ENCODE results near the gene TMEM45B. TPM values are rescaled to one million over a fixed set of nuclear protein-coding genes. Genes with fewer than 3 reads are reported as not detected.
A peak's percentile ranks its signal among the peaks of the same experiment; 100 is the strongest.

Gene TMEM45B
- total and polyA plus RNA-seq, 2 of the 13 experiments (the other 11 are each of a cell fraction or from before 2014, with no cell fraction given), result 29.1 to 181 TPM

DNA sequence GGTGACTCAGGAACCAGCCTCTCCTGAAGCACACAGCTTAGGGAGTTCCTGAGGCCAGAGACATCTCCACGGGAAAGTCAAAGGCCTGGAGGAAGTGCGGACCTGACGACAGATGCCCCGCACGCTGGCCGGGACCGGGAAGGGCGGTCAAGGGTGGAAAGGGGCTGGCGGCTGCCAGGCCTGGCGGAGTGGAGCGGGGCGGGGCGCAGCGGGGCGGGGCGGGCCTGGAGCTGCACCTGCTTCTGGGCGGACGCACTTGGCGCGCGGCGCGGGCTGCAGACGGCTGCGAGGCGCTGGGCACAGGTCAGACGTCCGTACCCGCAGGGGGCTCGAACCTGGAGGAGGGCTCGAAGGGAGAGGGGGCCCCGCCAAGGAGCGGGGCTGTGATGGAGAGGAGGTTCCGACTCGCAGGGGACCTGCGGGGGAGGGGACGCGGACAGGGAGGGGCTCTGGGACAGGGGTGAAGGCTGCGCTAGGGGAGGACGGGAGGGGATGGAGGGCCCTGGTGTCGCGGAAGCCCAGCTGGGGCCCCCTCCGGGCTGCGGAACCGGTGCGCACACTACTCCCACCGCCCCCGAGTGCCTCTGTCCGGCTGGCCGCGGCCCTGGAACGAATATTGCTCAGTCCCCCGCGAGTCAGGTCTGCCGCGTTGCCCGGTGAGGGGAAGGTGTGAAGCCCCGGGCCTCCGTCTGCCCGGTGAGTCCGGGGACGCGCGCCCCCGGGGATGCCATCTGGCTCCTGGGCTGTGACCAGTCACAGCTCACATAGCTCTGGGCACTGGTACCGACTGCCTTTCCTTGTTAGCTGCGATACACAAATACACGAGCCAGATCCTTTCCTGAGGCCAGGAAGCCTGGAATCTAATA lies at the start of gene TMEM45B (continued):
- TF ChIP-seq, protein P1, sequence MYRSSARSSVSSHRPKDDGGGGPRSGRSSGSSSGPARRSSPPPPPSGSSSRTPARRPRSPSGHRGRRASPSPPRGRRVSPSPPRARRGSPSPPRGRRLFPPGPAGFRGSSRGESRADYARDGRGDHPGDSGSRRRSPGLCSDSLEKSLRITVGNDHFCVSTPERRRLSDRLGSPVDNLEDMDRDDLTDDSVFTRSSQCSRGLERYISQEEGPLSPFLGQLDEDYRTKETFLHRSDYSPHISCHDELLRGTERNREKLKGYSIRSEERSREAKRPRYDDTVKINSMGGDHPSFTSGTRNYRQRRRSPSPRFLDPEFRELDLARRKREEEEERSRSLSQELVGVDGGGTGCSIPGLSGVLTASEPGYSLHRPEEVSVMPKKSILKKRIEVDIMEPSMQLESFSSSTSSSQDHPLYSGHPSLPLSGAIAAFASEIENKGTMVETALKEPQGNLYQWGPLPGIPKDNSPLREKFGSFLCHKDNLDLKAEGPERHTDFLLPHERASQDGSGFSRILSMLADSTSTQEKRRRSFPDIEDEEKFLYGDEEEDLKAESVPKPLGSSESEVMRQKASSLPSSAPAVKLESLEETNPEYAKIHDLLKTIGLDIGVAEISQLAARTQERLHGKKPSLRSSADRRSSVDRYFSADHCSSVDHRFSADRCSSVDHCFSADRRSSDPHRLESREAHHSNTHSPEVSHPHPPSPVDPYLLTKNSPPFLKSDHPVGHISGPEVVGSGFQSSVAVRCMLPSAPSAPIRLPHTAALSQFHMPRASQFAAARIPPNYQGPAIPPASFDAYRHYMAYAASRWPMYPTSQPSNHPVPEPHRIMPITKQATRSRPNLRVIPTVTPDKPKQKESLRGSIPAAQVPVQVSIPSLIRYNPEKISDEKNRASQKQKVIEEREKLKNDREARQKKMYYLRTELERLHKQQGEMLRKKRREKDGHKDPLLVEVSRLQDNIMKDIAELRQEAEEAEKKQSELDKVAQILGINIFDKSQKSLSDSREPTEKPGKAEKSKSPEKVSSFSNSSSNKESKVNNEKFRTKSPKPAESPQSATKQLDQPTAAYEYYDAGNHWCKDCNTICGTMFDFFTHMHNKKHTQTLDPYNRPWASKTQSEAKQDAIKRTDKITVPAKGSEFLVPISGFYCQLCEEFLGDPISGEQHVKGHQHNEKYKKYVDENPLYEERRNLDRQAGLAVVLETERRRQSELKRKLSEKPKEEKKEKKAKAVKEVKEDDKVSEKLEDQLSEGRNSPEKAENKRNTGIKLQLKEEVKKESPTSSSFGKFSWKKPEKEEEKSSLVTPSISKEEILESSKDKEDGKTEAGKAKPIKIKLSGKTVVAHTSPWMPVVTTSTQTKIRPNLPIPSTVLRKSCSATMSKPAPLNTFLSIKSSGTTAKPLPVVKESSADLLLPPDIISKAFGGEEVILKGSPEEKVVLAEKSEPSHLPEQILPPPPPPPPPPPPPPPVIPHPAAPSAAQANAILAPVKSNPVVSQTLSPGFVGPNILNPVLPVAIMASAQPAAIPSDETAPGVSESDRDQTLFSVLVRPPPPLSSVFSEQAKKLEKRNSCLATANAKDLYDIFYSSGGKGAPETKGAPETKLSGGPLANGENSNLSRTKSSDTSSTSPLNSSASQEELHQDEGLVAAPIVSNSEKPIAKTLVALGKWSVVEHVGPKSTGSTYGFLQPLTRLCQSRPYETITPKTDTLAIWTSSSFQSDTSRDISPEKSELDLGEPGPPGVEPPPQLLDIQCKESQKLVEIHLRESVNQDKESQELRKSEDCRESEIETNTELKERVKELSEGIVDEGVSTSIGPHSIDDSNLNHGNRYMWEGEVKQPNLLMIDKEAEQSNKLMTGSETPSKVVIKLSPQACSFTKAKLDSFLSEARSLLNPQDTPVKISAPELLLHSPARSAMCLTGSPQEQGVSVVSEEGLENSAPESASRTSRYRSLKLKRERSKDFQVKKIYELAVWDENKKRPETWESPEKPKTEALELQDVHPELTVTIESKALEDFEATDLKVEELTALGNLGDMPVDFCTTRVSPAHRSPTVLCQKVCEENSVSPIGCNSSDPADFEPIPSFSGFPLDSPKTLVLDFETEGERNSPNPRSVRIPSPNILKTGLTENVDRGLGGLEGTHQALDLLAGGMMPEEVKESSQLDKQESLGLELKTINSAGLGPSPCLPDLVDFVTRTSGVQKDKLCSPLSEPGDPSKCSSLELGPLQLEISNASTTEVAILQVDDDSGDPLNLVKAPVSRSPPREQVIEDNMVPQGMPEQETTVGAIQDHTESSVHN (CRISPR knock-in tag; IDR thresholded peaks at IDR 0.05), result no peak
- TF ChIP-seq TCF7 (IDR thresholded peaks at IDR 0.05; ENCODE audit: low read depth), result no peak
- peak; percentile 51; the same call in 1 of the 2 replicates for TF ChIP-seq ERF (CRISPR knock-in tag; IDR thresholded peaks at IDR 0.05)
- no peak for TF ChIP-seq MTA3 (CRISPR knock-in tag; IDR thresholded peaks at IDR 0.05)
- TF ChIP-seq SMAD9 (CRISPR knock-in tag; IDR thresholded peaks at IDR 0.05), result no peak
- TF ChIP-seq FOXO1 (CRISPR knock-in tag; IDR thresholded peaks at IDR 0.05), result 0 out of 2 replicates have a peak, but pooled peaks have one; percentile 5
- TF ChIP-seq CHCHD3 (CRISPR knock-in tag; IDR thresholded peaks at IDR 0.05), result no peak
- no peak for TF ChIP-seq ZNF282 (IDR thresholded peaks at IDR 0.05; ENCODE audit: partially characterized antibody)
- TF ChIP-seq, protein P2, sequence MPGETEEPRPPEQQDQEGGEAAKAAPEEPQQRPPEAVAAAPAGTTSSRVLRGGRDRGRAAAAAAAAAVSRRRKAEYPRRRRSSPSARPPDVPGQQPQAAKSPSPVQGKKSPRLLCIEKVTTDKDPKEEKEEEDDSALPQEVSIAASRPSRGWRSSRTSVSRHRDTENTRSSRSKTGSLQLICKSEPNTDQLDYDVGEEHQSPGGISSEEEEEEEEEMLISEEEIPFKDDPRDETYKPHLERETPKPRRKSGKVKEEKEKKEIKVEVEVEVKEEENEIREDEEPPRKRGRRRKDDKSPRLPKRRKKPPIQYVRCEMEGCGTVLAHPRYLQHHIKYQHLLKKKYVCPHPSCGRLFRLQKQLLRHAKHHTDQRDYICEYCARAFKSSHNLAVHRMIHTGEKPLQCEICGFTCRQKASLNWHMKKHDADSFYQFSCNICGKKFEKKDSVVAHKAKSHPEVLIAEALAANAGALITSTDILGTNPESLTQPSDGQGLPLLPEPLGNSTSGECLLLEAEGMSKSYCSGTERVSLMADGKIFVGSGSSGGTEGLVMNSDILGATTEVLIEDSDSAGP (CRISPR knock-in tag; IDR thresholded peaks at IDR 0.05; ENCODE audit: borderline replicate concordance), result peak; percentile 72; the same call in 1 of the 2 replicates
- TF ChIP-seq NR2F6 (IDR thresholded peaks at IDR 0.05), result no peak
- no peak for TF ChIP-seq NR2F6 (CRISPR knock-in tag; IDR thresholded peaks at IDR 0.05)
- no peak for TF ChIP-seq ZIK1 (CRISPR knock-in tag; IDR thresholded peaks at IDR 0.05; ENCODE audit: borderline replicate concordance, low read depth)
- no peak for TF ChIP-seq HMGA1 (CRISPR knock-in tag; conservative IDR thresholded peaks at IDR 0.05)
- TF ChIP-seq ATAD3A (CRISPR knock-in tag; IDR thresholded peaks at IDR 0.05), result no peak
- TF ChIP-seq ZSCAN20 (CRISPR knock-in tag; IDR thresholded peaks at IDR 0.05; ENCODE audit: borderline replicate concordance), result no peak
- TF ChIP-seq MIER3 (CRISPR knock-in tag; IDR thresholded peaks at IDR 0.05; ENCODE audit: borderline replicate concordance), result no peak
- TF ChIP-seq ZC3H13 (CRISPR knock-in tag; IDR thresholded peaks at IDR 0.05), result no peak
- no peak for TF ChIP-seq CCAR2 (optimal IDR thresholded peaks at IDR 0.05; ENCODE audit: low read depth, low read length)
- TF ChIP-seq ADNP (CRISPR knock-in tag; IDR thresholded peaks at IDR 0.05), result no peak
- no peak for TF ChIP-seq ZNF430 (CRISPR knock-in tag; IDR thresholded peaks at IDR 0.05)
- TF ChIP-seq PAX8 (CRISPR knock-in tag; IDR thresholded peaks at IDR 0.05; ENCODE audit: borderline replicate concordance), result no peak
- no peak for TF ChIP-seq ESRRA (CRISPR knock-in tag; IDR thresholded peaks at IDR 0.05; ENCODE audit: low read depth)
- no peak for TF ChIP-seq NFE2 (CRISPR knock-in tag; IDR thresholded peaks at IDR 0.05)
